ENCODE data around the gene NR1I3.

The NR1I3 gene

GRCh38 chr1:161218301-161219077 lies 19.5 kb downstream of the NR1I3 start:
- no peak for DNase-seq (ENCODE audit: low read depth)

DNA sequence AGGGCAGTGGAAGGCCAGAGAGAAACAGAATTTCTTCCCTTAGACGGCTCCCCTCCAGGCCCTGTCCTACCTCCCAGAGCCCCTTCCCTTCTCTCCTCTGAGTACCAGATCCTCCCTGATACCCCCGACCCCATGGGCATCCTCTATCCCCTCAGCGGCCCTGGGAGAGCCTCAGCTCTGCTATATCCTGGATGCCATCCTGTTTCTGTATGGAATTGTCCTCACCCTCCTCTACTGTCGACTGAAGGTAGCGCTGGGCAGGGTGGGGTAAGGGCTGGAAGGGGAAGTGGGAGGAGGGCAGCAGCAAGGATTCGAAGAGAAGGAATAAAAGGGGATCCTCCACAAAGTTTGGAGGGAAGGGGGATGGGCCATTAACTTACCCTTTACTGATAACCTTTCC lies 20.2 kb downstream of the NR1I3 start:
- no peak for DNase-seq (ENCODE audit: low read depth)

GRCh38 chr1:161216945-161217712 lies 20.9 kb downstream of the NR1I3 start:
- DNase-seq (ENCODE audit: low read depth): no peak

DNA sequence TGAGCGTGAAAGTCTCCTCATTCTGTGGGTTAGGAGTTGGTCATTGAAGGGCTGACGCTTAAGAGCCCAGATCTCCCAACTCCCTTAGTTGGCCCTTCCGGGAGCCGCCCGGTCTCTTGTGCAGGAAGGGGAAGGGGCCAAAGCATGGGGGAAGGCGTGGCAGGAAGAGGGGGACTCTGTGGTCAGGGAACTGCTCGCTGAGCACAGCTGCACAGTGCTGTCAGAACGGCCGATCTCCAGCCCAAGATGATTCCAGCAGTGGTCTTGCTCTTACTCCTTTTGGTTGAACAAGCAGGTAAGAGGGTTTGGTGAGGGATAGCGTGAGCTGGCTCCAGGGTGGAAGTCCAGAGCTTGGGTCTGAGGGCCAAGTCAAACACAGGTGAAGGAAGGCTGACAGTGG lies 22.9 kb downstream of the NR1I3 start, which contains the start of gene FCER1G:
Gene FCER1G (plus strand): TSS at position 220 of the 400 bp plus-strand sequence. CDS start 27 bp downstream, at position 247.
- DNase-seq (ENCODE audit: low read depth): no peak

GRCh38 chr1:161214369-161214768 lies 23.6 kb downstream of the NR1I3 start:
- DNase-seq (ENCODE audit: low read depth): no peak

DNA sequence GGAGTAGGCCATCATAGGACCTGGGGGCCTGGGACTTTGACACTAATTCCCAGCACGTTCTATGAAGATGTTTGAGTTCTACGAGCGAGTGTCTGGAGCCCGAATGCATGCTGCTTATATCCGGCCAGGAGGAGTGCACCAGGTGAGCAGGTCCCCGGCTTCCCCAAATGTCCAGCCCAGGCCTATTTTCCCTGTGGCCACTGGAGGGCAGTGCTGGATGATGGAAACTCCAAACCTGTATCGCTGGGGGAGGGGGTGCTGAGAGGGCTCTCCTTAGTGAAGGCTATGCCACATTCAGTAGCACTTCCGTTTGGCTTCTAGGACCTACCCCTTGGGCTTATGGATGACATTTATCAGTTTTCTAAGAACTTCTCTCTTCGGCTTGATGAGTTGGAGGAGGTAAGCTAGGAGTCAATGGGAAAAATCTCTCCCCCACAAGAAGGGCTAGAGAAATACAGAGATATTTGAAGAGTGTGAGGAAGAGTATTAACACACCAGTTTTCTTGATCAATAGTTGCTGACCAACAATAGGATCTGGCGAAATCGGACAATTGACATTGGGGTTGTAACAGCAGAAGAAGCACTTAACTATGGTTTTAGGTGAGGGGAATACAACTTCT lies 28.1 kb downstream of the NR1I3 start:
- peak; percentile 48 for DNase-seq (ENCODE audit: low read depth)

- DNase-seq (ENCODE audit: low read depth): no peak
Observed at GRCh38 chr1:161207173-161207572, 30.8 kb downstream of the NR1I3 start.

- DNase-seq (ENCODE audit: low read depth): no peak
Observed at GRCh38 chr1:161206411-161207140, 31.4 kb downstream of the NR1I3 start.

DNA sequence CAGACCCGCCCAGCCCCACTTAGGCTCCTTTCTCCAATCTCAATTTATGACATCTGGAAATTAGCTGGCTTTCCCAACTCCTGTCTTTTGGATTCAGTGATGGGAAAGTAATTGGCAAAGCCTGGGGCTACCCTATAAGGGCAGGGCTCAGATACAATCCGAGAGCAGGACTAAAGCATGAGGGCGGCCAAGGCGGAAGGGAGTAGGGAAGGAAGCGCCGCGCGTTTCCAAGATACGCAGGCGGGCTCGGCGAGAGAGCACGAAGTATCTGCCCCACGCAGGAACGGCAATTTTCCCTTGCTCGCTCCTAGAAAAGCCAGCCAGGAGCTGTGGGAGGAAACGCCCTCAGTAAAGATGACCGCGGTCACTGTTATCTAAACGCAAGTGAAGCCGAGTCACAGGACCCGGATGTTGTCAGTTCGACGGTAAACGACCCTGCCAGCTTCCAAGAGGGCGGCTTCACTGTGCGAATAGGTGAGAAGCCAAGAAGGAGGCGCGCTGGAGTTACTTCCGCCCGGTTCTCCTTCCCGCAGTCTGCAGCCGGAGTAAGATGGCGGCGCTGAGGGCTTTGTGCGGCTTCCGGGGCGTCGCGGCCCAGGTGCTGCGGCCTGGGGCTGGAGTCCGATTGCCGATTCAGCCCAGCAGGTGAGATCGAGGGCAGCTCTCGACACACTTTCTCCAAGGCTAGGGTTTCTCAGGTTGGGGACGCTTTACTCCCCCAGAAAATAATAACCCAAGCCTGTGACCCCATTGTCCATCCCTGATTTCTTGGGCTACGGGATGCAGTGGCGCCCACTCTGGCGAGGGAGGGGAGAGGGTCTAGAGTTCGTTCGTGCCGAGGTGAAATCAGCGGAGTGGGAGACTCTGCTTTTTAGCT lies 35.9 kb downstream of the NR1I3 start, which contains the start of gene NDUFS2:
Gene NDUFS2 (plus strand): TSS at position 532 of the 877 bp plus-strand sequence. CDS start 19 bp downstream, at position 551.
- DNase-seq (ENCODE audit: low read depth): peak; percentile 92

GRCh38 chr1:161200992-161201835 lies 36.8 kb downstream of the NR1I3 start:
- no peak for DNase-seq (ENCODE audit: low read depth)

DNA sequence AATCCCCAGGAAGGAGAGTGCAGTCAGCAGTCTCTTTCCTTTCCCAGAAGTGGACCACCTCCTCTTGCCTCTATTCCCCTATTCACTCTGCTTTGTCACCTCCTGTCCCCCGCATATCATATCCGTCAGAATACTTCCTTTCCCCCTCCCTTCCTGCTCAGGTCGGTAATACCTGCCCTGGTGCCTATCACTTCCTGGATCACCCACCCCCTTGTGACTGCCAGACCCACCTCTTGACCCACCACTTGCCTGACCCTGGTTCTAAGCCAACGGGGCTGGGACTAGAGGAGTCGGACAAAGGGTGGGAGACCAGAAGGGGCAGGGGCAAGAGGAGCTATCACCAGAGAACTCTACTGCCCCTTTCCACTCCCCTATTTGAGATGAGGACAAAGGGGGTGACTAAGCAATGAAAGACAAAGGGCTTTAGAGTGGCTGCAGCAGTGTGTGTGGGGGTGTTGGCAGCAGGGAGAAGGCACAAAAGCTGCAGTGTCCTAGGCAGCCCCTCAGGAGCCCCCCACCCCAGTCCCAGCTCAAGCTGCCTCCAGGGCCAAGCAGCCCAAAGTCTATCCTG lies 37.5 kb downstream of the NR1I3 start:
- no peak for DNase-seq (ENCODE audit: low read depth)

DNA sequence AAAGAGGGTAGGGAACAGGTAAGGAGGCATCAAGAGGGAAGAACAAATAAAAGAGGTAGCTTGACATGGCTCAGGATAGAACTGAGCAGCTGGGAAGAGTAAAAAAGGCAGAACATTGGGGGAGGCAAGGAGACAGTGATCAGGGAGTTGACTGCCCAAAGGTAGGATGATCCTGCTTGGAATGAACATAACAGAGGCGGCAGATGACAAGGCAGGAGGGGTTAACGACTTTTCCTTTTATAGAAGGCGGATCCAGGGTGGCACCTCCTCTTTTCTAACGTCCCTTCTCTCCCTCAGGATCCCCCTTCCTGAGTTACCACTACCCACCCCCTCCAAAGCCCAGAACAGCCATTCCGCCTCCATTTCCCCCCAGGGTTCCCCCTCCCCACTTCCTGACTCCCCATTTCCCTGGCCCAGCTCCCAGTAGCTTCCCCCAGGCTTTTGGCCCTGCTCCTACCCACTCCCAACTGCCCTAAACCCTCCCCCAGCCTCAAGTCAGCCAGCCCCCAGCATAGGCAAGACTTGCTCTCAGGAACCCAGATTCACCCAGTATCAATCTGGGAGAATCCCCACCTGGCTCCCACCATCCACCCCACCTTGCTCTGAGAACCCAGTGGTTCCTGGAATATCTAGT lies 38.4 kb downstream of the NR1I3 start:
- DNase-seq (ENCODE audit: low read depth): no peak

DNA sequence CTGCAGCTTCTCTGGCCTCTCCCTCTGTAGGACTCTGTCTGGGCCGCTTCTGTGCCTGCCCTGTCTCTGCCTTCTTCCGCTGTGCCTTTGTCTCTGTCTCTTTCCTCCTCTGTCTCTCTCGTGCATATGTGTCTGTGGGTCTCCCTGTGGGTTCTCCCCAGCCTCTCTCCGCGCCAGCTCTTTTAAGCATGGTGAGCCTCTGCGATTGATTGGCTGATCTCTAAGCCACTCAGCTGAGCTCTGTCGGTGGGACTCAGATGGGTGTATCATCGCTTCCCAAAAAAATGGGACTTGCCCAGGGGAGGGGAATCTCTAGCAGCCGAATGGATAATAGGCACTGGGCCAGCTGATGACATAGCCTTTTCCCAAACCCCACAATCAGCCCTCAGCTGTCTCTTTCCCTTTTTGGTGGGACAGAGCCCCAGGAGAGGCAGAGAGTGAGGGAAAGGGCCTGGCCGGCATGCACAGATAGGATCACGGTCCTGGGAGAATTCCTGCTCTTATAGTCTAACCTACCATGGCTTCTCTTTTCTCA lies 39.0 kb downstream of the NR1I3 start, which contains the start of gene ADAMTS4:
Gene ADAMTS4 (minus strand): TSS at position 158 of the 535 bp plus-strand sequence. CDS start 427 bp downstream, outside the sequence.
- DNase-seq (ENCODE audit: low read depth): no peak

DNA sequence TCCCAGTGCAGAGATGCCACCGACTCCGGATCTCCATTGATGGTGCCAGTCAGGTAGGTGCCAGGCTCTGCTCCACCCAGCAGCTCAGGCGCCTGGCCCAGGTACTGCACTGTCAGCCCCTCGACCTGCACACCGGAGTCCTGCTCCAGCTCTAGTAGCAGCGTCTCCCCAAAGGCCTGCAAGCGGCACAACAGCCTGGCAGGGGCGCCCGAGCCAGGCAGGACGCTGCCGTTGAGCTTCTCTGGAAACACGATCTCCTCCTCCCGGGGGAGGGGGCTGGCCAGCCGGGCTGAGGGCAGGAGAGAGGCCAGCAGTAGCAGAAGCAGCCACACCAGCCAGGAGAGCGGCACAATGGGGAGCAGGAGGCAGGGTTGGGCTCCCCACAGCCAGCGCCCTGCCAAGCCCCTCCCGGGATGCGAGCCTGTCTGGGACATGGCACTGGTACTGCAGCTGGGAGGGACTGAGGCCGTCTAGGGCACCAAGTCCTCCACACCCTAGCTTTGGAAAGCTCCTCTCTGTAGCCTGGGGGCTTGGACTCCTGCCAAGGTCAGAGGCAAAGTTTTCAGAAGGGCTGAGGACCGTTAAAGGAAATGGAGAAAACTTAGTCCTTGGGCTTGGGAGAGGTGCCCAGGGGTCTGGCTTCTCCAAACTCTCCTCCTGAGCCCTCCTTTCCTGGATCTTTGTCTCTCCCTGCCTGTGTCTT lies 39.7 kb downstream of the NR1I3 start:
- no peak for DNase-seq (ENCODE audit: low read depth)

DNA sequence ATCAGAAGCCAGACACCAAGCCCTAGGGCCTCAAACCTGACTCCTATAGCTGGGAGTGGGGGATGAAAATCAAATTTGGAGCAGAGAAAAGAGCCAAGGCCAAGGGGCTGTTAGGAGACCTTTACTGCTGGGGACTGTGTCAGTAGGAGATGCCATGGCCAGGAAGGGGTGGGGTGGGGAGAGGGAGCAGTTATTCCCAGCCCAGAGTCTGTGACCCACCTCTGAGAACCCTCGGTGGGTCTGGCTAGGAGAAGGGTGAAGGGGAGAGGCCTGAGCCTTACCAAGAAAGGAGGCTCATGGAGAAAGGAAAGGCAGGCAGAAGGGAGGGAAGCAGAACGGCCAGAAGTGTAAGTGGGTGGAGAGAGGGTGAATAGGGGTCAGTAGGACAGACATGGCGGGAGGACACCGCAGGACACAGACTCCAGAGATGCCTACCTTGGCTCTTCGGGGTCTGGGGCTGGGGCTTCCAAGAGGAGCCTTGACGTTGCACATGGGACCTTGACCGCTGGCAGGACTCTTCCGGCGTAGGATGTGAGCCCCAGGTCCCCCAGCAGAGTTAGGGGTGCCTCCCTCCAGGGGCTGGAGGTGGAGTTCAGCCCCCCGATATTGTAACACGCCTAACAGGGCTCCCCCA lies 40.3 kb downstream of the NR1I3 start:
- no peak for DNase-seq (ENCODE audit: low read depth)

GRCh38 chr1:161196521-161197451 lies 41.2 kb downstream of the NR1I3 start:
- DNase-seq (ENCODE audit: low read depth): no peak

Data from stimulated activated CD8-positive, alpha-beta memory T cell treated with anti-CD3 and anti-CD28 coated beads, Interleukin-15, amount 100 ng/mL, for 1 hour (primary cell).